Pancreas (tissue), 10 donors: ENCODE measurements around the gene LMTK2. TPM values are rescaled to one million over a fixed set of nuclear protein-coding genes. Genes with fewer than 3 reads are reported as not detected.

Experiments
- ATAC-seq, 4 donors: fragments of 200-7000 bp; cut with Tn5 transposase; one replicate each; pipeline versions ENCODE4 v1.8.0 to v1.9.1; 2020; ENCODE audit warnings: mild to moderate bottlenecking in 4 of 4, moderate library complexity in 4 of 4
- DNase-seq, 6 donors: peaks; one replicate each; pipeline ENCODE4 v3.0.0-alpha.2; 2020
- FAIRE-seq: peaks from 2 replicates; lab custom pipeline; 2012; peaks lifted over from hg19 to GRCh38; lab: Jason Lieb, UNC
- H3K27ac ChIP-seq, 4 donors: fragments of 200-600 bp; sonication (generic); 1 replicate in 3 of 4; 2 replicates in 1 of 4; pipeline versions ENCODE4 v1.5.0 to v1.8.0; 2020
- H3K27me3 ChIP-seq, 4 donors: fragments of 200-600 bp; one replicate each; pipeline ENCODE4 v1.8.0; 2021
- H3K36me3 ChIP-seq, 3 donors: fragments of 200-600 bp; sonication (generic) in 1 of 3; one replicate each; pipeline versions ENCODE4 v1.5.0 to v1.8.0; 2020 to 2021
- H3K4me1 ChIP-seq, 3 donors: fragments of 200-600 bp; one replicate each; pipeline ENCODE4 v1.8.0; 2021
- H3K4me3 ChIP-seq, 4 donors: fragments of 200-600 bp; sonication (generic) in 2 of 4; one replicate each; pipeline versions ENCODE4 v1.5.0 to v1.8.0; 2020 to 2021
- H3K9me3 ChIP-seq, 4 donors: fragments of 200-600 bp; one replicate each; pipeline ENCODE4 v1.8.0; 2021
- WGBS, 2 donors: extraction: QIAGEN DNeasy Blood & Tissue Kit; methylation state at CpG; one replicate each; pipeline ENCODE4 v1.1.7; 2013; 5-methylcytosine and 5-hydroxymethylcytosine counted together
- intact Hi-C, 3 donors: fragments of 100-400 bp; cut with DNase I; formaldehyde crosslinking; loops; one replicate each; pipeline versions ENCODE4 v1.11.1 to v1.14.2; 2022
- polyA plus RNA-seq, 2 donors: library from polyadenylated mRNA; stranded (reverse); fragments of 200-250 nt; gene quantifications; one replicate each; pipeline ENCODE4 v1.2.3, GENCODE V29; 2013
- total RNA-seq, 6 donors: library from RNA; stranded (reverse); fragmentation: NEBNext Ultra II Directional in 4 of 6; extraction: Animal tissue kit (Norgen Biotek cat#: 25700) in 4 of 6; gene quantifications; one replicate each; pipeline versions ENCODE4 v1.2.1 to v1.2.4, GENCODE V29; 2021 to 2023
- TF ChIP-seq, protein P1 (sequence below), 4 donors: fragments of 200-600 bp; sonication (generic) in 3 of 4; IDR thresholded peaks; one replicate each; pipeline versions ENCODE4 v1.5.0 to v1.8.0; 2021; ENCODE audit warnings: antibody characterized with exemption in 4 of 4
- donor health status: healthy with polysubstance abuse.
- donor health status: DM: no; HTN: no; CAD: no; lungs with moderate emphysema.
- donor health status: DM: no; HTN: no; CAD: no.
- donor health status: control.
- donor health status: control.
- donor health status: Bipolar disorder and iron deficiency.
- donor health status: DM: yes; HTN: yes; CAD: no.
- donor health status: DM: no; HTN: no; CAD: no.
- donor health status: DM: no; HTN: no; CAD: no.
- donor health status: DM: yes; HTN: yes; CAD: no.

Gene LMTK2
- total and polyA plus RNA-seq, 8 donors = 5.9 to 20.0 (median 16.5) TPM

DNA sequence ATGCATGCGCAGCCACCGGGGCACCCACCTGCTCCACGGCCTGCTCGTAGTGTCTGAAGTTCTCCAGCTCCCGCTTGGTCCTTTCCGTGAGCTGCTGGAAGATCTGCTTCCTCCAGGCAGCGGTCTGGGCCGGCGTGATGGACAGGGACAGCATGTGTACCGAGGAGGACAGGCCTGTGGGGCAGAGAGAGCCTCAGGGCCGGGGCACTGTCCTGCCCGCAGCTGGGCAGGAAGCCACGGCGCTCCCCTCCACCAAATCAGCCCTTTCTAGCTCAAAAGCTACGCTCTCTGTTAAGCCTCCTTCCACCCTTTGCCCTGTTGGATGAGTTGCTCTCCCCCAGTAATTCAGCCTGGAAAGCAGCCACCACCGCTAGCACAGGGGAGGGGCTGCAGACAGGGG lies 126.1 kb downstream of the LMTK2 start:
- TF ChIP-seq, protein P1, sequence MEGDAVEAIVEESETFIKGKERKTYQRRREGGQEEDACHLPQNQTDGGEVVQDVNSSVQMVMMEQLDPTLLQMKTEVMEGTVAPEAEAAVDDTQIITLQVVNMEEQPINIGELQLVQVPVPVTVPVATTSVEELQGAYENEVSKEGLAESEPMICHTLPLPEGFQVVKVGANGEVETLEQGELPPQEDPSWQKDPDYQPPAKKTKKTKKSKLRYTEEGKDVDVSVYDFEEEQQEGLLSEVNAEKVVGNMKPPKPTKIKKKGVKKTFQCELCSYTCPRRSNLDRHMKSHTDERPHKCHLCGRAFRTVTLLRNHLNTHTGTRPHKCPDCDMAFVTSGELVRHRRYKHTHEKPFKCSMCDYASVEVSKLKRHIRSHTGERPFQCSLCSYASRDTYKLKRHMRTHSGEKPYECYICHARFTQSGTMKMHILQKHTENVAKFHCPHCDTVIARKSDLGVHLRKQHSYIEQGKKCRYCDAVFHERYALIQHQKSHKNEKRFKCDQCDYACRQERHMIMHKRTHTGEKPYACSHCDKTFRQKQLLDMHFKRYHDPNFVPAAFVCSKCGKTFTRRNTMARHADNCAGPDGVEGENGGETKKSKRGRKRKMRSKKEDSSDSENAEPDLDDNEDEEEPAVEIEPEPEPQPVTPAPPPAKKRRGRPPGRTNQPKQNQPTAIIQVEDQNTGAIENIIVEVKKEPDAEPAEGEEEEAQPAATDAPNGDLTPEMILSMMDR (IDR thresholded peaks at IDR 0.05) = no peak
- no peak overlapping the region for H3K4me3 ChIP-seq
- no peaks in the 10 kb centered on the region for H3K9me3 ChIP-seq
- FAIRE-seq (no peak), DNase-seq (peak in 2 of 6 donors; percentile 25 to 60), ATAC-seq (no peak)
- WGBS, 2 donors = 92 to 94% methylated on average over 16 of the region's 16 CpGs
- H3K27ac ChIP-seq = no peak overlapping the region
- H3K36me3 ChIP-seq = no peaks in the 10 kb centered on the region
- H3K4me1 ChIP-seq = peaks cover 6 to 18% (median 12%) of the 10 kb centered on the region in 3 donors
- no peaks in the 10 kb centered on the region for H3K27me3 ChIP-seq
- intact Hi-C loops = loop anchor here in 1 of 3 donors (10.0 kb wide), 1 partner anchor 128 kb away; the partner anchor contains the start of gene LMTK2

DNA sequence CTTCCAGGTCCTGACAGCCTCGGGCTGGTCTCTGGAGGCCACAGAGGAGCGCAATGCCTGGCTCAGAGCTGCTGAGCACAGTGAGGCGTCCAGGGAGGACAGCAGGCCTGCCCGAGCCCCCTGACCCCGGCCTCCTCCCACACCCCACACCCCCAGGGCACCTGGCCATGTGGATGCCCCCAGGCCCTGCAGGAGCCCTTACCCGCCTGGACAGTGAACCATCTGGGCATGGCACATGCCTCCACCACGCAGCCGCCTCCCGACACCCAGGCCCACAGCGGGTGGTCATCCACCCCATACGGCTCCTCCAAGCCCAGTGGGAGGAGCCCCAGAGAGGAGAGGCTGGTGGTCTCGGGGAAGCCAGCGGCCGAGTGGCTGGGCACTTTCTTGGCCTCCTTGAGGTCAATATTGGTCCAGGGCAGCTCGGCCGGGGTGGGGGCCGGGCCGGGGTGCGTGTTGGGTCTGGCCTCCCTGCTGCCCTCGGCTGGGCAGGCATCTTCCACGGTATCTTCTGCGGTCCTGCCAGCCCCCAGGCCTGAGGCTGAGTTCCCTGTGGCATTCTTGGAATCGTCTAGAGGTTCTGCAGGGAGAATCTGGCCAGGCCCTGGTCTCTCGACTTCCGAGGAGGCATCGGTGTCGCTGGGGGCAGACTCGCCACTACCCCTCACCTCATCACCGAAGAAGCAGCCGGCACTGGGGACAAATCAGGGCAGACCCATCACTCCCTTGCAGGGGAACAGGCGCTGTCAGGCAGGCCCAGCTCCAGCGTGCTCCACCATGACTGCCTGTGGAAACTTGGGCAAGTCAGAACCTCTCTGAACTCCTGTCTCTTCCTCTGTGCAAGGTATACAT lies 126.8 kb downstream of the LMTK2 start:
- ATAC-seq (no peak), FAIRE-seq (no peak), DNase-seq (peak in 1 of 6 donors; percentile 73)
- H3K4me1 ChIP-seq = peaks cover 6 to 12% (median 10%) of the 10 kb centered on the region in 3 donors
- TF ChIP-seq, protein P1 (IDR thresholded peaks at IDR 0.05) = no peak
- H3K36me3 ChIP-seq = no peaks in the 10 kb centered on the region
- no peaks in the 10 kb centered on the region for H3K9me3 ChIP-seq
- intact Hi-C loops = loop anchor here in 1 of 3 donors (10.0 kb wide), 1 partner anchor 129 kb away; the partner anchor contains the start of gene LMTK2
- H3K27ac ChIP-seq = no peak overlapping the region
- WGBS, 2 donors = 91 to 93% methylated on average over 32 of the region's 32 CpGs
- no peak overlapping the region for H3K4me3 ChIP-seq
- H3K27me3 ChIP-seq = no peaks in the 10 kb centered on the region

DNA sequence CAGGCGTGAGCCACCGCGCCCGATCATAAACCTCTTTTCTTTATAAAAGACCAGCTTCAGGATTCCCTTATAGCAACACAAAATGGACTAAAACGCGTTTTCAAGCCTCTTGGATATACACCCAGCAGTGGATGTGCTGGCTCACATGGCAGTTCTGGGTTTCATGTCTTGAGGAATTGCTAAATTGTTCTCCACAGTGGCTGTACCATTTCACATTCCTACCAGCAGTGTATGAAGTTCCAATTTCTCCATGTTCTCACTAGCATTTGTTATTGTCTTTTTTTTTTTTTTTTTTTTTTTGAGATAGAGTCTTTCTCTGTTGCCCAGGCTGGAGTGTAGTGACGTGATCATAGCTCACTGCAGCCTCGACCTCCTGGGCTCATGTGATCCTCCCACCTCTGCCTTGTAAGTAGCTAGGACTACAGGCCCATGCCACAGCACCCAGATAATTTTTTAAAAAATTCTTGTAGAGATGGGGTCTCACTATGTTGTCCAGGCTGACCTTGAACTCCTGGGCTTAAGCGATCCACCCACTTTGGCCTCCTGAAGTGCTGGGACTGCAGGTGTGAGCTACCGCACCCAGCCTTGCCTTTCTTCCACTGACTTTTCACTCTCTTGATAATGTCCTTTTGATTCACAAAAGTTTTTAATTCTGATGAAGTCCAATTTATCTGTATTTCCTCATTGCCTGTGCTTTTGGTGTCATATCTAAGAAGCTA lies 127.9 kb downstream of the LMTK2 start:
- Histone ChIP-seq H3K4me1 (peaks cover under 1 to 5% (median 2%) of the 10 kb centered on the region in 3 donors), H3K27ac (no peak overlapping the region), H3K4me3 (no peak overlapping the region), H3K36me3 (no peaks in the 10 kb centered on the region), H3K9me3 (no peaks in the 10 kb centered on the region), H3K27me3 (no peaks in the 10 kb centered on the region)
- DNase-seq = no peak
- ATAC-seq = no peak
- TF ChIP-seq, protein P1 (IDR thresholded peaks at IDR 0.05) = no peak
- intact Hi-C loops = loop anchor here in 1 of 3 donors (10.0 kb wide), 1 partner anchor 130 kb away; the partner anchor contains the start of gene LMTK2
- no peak for FAIRE-seq
- WGBS, 2 donors = 92 to 97% methylated on average over 10 of the region's 10 CpGs

DNA sequence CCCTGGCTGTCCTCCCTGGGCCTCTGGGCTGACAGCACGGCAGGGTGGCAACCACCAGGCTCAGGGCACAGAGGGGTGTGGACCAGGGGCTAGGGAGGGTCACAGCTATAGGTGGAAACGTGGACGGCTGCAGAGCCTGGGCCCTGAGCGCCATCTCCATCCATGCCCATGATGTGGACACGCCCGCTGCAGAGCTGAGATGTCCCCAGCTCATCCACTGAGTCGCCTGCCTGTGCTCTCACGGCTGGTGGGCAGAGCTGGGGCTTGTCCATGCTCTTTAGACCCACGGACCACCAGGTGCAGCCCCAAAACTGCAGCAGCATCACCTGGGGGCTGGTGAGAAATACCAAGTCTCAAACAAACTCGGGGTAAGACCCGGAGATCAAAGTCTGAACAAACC lies 129.2 kb downstream of the LMTK2 start:
- Histone ChIP-seq H3K4me1 (no peaks in the 10 kb centered on the region), H3K27ac (no peak overlapping the region), H3K4me3 (no peak overlapping the region), H3K27me3 (no peaks in the 10 kb centered on the region), H3K36me3 (no peaks in the 10 kb centered on the region), H3K9me3 (no peaks in the 10 kb centered on the region)
- no peak for DNase-seq
- ATAC-seq = no peak
- FAIRE-seq = no peak
- TF ChIP-seq, protein P1 (IDR thresholded peaks at IDR 0.05) = no peak
- intact Hi-C loops = loop anchor here in 1 of 3 donors (10.0 kb wide), 1 partner anchor 131 kb away; the partner anchor contains the start of gene LMTK2
- WGBS, 2 donors = 94 to 96% methylated on average over 11 of the region's 11 CpGs
